HUDEP-2 (cell line): ENCODE measurements around the gene MEX3D.
A peak's percentile ranks its signal among the peaks of the same experiment; 100 is the strongest.

Experiments
- DNase-seq, 76 experiments: peaks; one replicate each; lab custom pipeline; 2025; ENCODE audit not compliant: unreplicated experiment in 76 of 76; lab: John Stamatoyannopoulos, UW

Gene MEX3D

GRCh38 chr19:1568320-1569019 lies at the start of gene MEX3D:
Gene MEX3D, minus strand, starts transcription at chr19:1568325. Its CDS starts 267 bp downstream, at chr19:1568058.
- peak in 61 of 76 experiments; percentile 22 to 89 (median 64) for DNase-seq

GRCh38 chr19:1616875-1617274 lies 48.8 kb upstream of the MEX3D start:
- no peak for DNase-seq

GRCh38 chr19:1616396-1616795 lies 48.3 kb upstream of the MEX3D start:
- DNase-seq: no peak

GRCh38 chr19:1615156-1615765 lies 47.1 kb upstream of the MEX3D start:
- DNase-seq: no peak

- no peak for DNase-seq
Measured at GRCh38 chr19:1613808-1614570, 45.9 kb upstream of the MEX3D start.

- no peak for DNase-seq
Measured at GRCh38 chr19:1613146-1613545, 45.0 kb upstream of the MEX3D start.

GRCh38 chr19:1612114-1613086 lies 44.3 kb upstream of the MEX3D start:
- no peak for DNase-seq

- no peak for DNase-seq
Measured at GRCh38 chr19:1611353-1611752, 43.2 kb upstream of the MEX3D start.

- no peak for DNase-seq
Measured at GRCh38 chr19:1610579-1610978, 42.5 kb upstream of the MEX3D start.

GRCh38 chr19:1609680-1610474 lies 41.8 kb upstream of the MEX3D start:
- no peak for DNase-seq

GRCh38 chr19:1609103-1609396 lies 40.9 kb upstream of the MEX3D start:
- DNase-seq: no peak

- DNase-seq: peak in 1 of 76 experiments; percentile 10
Measured at GRCh38 chr19:1608359-1609102, 40.4 kb upstream of the MEX3D start.

GRCh38 chr19:1606138-1606651 lies 38.1 kb upstream of the MEX3D start:
- peak in 4 of 76 experiments; percentile 50 to 87 (median 56) for DNase-seq

- DNase-seq: peak; percentile 64 to 99 (median 96)
Measured at GRCh38 chr19:1605236-1606137, 37.4 kb upstream of the MEX3D start, which contains the start of gene UQCR11. Gene UQCR11, minus strand, starts transcription at chr19:1605462. Its CDS starts 53 bp downstream, at chr19:1605409.

GRCh38 chr19:1602091-1602707 lies 34.1 kb upstream of the MEX3D start:
- no peak for DNase-seq

- peak in 55 of 76 experiments; percentile 9 to 93 (median 50) for DNase-seq
Measured at GRCh38 chr19:1601613-1602064, 33.5 kb upstream of the MEX3D start.

- DNase-seq: no peak
Measured at GRCh38 chr19:1599460-1599846, 31.3 kb upstream of the MEX3D start.
